ENCODE data around the gene TGFB2. TPM values are rescaled to one million over a fixed set of nuclear protein-coding genes. Genes with fewer than 3 reads are reported as not detected.

TGFB2 gene
- total RNA-seq, 4 donors from 2014 or later: 4.9 to 43.2 (median 12.0) TPM

DNA sequence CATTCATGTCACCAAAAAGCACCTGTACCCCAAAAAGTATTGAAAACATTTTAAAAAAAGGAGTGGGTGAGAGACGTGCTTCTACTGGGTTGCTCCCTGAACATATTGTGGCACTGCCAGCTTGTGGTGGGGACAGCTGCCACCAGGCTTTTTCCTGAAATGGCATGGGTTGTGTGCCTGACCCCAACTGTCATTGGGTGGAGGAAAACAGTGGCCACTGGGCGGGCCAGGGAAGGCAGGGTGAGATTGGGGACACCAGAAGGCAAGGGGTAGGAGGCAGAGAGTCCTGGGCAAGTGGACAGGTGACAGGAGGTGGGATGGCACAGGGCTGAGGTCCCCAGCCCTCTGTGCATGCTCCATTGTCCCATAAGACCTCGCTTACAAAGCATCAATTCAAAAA, 55.5 kb downstream of the TGFB2 start:
- no peak for DNase-seq
- Histone ChIP-seq H3K27ac (no peak overlapping the region), H3K4me3 (no peak overlapping the region), H3K27me3 (no peaks in the 10 kb centered on the region), H3K36me3 (no peaks in the 10 kb centered on the region), H3K4me1 (peaks cover 0 to 4% of the 10 kb centered on the region in 2 donors), H3K9me3 (no peaks in the 10 kb centered on the region)
- TF ChIP-seq POLR2A (IDR thresholded peaks at IDR 0.05): no peak
- TF ChIP-seq, protein P1, sequence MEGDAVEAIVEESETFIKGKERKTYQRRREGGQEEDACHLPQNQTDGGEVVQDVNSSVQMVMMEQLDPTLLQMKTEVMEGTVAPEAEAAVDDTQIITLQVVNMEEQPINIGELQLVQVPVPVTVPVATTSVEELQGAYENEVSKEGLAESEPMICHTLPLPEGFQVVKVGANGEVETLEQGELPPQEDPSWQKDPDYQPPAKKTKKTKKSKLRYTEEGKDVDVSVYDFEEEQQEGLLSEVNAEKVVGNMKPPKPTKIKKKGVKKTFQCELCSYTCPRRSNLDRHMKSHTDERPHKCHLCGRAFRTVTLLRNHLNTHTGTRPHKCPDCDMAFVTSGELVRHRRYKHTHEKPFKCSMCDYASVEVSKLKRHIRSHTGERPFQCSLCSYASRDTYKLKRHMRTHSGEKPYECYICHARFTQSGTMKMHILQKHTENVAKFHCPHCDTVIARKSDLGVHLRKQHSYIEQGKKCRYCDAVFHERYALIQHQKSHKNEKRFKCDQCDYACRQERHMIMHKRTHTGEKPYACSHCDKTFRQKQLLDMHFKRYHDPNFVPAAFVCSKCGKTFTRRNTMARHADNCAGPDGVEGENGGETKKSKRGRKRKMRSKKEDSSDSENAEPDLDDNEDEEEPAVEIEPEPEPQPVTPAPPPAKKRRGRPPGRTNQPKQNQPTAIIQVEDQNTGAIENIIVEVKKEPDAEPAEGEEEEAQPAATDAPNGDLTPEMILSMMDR (IDR thresholded peaks at IDR 0.05): no peak
- intact Hi-C loops (cut with DNase I; ENCODE audit: low total_unique reads): no loop called here

DNA sequence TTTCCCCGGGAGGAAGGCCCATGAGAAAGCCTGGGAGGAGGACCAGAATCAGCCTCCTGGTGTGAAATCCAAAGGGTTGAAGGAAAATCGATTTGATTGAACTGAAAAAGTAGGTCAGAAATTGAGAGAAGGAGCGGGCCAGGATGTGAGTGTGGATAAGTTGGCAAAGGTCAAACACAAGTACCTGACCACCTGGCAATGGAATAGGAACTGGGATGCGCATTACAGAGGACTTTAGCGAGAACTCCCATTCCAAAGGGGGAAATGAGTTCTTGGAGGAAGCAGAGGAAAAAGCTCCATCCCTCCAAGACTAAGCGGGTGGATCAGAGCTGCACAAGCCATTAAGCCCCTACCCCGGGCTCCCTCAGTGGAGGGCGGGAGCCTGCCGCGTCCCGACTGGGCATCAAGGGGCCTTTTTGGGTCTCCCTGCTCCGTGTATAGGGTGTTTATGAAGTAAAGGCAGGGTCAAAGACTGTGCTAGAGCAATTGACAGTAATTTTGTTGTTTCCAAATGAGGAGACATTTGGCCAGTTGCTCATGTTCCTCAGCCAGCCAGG, 56.4 kb downstream of the TGFB2 start:
- no peak for DNase-seq
- H3K27me3 ChIP-seq: no peaks in the 10 kb centered on the region
- H3K4me3 ChIP-seq: no peak overlapping the region
- H3K4me1 ChIP-seq: peaks cover 0 to 4% of the 10 kb centered on the region in 2 donors
- TF ChIP-seq, protein P1 (IDR thresholded peaks at IDR 0.05): no peak
- TF ChIP-seq POLR2A (IDR thresholded peaks at IDR 0.05): no peak
- H3K9me3 ChIP-seq: no peaks in the 10 kb centered on the region
- no peaks in the 10 kb centered on the region for H3K36me3 ChIP-seq
- intact Hi-C loops (cut with DNase I; ENCODE audit: low total_unique reads): no loop called here
- no peak overlapping the region for H3K27ac ChIP-seq

DNA sequence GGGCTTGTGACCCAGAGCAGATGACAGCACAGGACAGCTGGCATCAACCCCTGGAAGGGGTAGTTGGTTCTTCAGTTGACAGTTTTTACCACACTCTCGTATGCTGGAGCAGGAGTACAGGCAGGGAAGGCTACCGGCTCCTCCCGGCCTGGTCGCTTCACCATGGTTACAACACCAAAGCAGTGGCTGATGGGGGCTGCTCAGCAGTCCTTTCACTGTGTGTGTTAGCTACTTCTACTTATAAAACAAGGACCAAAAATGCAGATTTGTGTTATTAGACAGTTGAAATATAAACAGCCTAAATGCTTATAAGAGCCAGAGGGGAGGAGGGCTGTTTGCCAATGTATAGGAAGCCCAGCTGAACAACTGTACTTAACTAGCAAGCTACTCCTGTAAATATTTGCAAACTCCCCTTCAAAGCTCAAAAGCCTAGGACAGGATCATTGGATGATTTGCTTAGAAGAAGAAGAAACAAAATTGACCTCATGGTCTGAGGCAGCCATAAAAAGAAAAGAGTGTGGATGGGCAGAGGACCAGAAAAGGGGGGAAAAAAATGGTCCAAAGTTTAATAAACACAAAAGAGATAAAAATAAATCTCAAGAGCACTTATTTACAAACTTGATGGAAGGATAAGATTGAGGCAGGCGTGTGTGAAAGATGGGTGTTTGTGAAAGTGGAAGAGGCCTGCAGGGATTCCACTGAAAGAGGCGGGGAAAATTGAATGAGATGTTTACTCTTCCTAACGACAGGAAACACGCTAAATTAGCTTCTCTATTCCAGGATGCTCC, 57.1 kb downstream of the TGFB2 start:
- H3K9me3 ChIP-seq: no peaks in the 10 kb centered on the region
- H3K27ac ChIP-seq: peak overlapping the region in 1 of 2 donors; percentile 1
- H3K36me3 ChIP-seq: no peaks in the 10 kb centered on the region
- no peak for DNase-seq
- peaks cover 0 to 4% of the 10 kb centered on the region in 2 donors for H3K4me1 ChIP-seq
- intact Hi-C loops (cut with DNase I; ENCODE audit: low total_unique reads): no loop called here
- TF ChIP-seq, protein P1 (IDR thresholded peaks at IDR 0.05): no peak
- no peak for TF ChIP-seq POLR2A (IDR thresholded peaks at IDR 0.05)
- no peaks in the 10 kb centered on the region for H3K27me3 ChIP-seq
- no peak overlapping the region for H3K4me3 ChIP-seq

DNA sequence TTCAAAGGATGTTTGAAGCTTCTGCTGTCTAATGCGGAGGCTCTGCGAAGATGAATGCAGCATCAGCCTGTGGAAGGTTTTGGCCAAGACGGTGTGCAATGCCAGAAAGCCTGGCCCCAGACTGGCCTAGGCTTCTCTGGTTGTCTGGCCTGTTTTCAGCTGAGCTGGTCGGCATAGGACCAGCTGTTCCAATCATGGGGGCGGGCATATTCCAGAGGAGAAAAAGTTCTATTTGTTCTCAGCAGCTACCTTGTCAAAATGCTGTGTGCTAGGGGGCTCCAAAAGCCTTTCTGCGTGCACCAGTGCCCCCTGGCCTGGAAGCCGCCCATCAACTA, 57.6 kb downstream of the TGFB2 start:
- peak overlapping the region in 1 of 2 donors; percentile 1 for H3K27ac ChIP-seq
- no peak overlapping the region for H3K4me3 ChIP-seq
- peaks cover 0 to 4% of the 10 kb centered on the region in 2 donors for H3K4me1 ChIP-seq
- intact Hi-C loops (cut with DNase I; ENCODE audit: low total_unique reads): no loop called here
- no peaks in the 10 kb centered on the region for H3K27me3 ChIP-seq
- H3K9me3 ChIP-seq: no peaks in the 10 kb centered on the region
- no peak for DNase-seq
- H3K36me3 ChIP-seq: no peaks in the 10 kb centered on the region
- TF ChIP-seq POLR2A (IDR thresholded peaks at IDR 0.05): no peak
- TF ChIP-seq, protein P1 (IDR thresholded peaks at IDR 0.05): no peak

DNA sequence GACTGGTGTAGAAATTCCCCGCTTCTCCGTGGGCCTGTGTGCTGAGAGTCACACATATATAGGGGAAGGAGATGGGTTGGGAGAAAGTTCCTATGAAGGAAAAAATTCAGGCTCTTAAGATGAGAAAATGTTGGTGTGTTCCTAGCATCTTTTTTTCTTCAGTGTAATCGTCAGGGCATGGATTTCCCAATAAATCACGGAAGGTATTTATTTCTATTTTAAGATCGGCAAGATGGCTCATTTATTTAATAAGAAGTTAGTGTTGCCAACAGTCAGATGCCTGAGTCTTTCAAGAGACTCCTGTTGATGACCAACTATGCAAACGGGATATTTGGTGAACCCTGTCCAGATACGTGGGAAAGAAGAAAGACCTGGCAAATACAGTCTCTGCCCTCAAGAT, 58.2 kb downstream of the TGFB2 start:
- no peak overlapping the region for H3K27ac ChIP-seq
- TF ChIP-seq, protein P1 (IDR thresholded peaks at IDR 0.05): no peak
- TF ChIP-seq POLR2A (IDR thresholded peaks at IDR 0.05): no peak
- intact Hi-C loops (cut with DNase I; ENCODE audit: low total_unique reads): no loop called here

More for the DNA sequence above, 58.2 kb downstream of the TGFB2 start:
- Histone ChIP-seq H3K27me3 (no peaks in the 10 kb centered on the region), H3K9me3 (no peaks in the 10 kb centered on the region), H3K4me3 (no peak overlapping the region), H3K36me3 (no peaks in the 10 kb centered on the region), H3K4me1 (peaks cover 0 to 4% of the 10 kb centered on the region in 2 donors)
- DNase-seq: no peak

Data from uterus (tissue), 4 donors.